ENCODE results near the gene RFX3.

The RFX3 gene

GRCh38 chr9:3514786-3515185 is 11.0 kb downstream of the RFX3 start:
- no peak overlapping the region for H3K27ac ChIP-seq
- TF ChIP-seq, protein P1, sequence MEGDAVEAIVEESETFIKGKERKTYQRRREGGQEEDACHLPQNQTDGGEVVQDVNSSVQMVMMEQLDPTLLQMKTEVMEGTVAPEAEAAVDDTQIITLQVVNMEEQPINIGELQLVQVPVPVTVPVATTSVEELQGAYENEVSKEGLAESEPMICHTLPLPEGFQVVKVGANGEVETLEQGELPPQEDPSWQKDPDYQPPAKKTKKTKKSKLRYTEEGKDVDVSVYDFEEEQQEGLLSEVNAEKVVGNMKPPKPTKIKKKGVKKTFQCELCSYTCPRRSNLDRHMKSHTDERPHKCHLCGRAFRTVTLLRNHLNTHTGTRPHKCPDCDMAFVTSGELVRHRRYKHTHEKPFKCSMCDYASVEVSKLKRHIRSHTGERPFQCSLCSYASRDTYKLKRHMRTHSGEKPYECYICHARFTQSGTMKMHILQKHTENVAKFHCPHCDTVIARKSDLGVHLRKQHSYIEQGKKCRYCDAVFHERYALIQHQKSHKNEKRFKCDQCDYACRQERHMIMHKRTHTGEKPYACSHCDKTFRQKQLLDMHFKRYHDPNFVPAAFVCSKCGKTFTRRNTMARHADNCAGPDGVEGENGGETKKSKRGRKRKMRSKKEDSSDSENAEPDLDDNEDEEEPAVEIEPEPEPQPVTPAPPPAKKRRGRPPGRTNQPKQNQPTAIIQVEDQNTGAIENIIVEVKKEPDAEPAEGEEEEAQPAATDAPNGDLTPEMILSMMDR (conservative IDR thresholded peaks at IDR 0.05; ENCODE audit: low read depth, low read length), result no peak
- H3K9ac ChIP-seq, result no peak overlapping the region
- no peak overlapping the region for H2AFZ ChIP-seq (ENCODE audit: low read depth)
- H3K79me2 ChIP-seq (ENCODE audit: insufficient read depth, low read depth), result peaks cover 4% of the 10 kb centered on the region; the same call in 1 of the 2 replicates
- H3K4me1 ChIP-seq (ENCODE audit: low read depth, poor library complexity, severe bottlenecking), result peaks cover 7% of the 10 kb centered on the region
- H4K20me1 ChIP-seq (ENCODE audit: insufficient read depth), result no peaks in the 10 kb centered on the region
- no peaks in the 10 kb centered on the region for H3K27me3 ChIP-seq (ENCODE audit: insufficient read depth, low read depth)
- no peaks in the 10 kb centered on the region for H3K36me3 ChIP-seq (ENCODE audit: insufficient read depth)
- no peak overlapping the region for H3K4me3 ChIP-seq (IDR thresholded peaks at IDR 0.05; ENCODE audit: insufficient read depth, low read depth, low read length)
- no peak overlapping the region for H3K4me2 ChIP-seq

GRCh38 chr9:3513265-3513818 is 12.5 kb downstream of the RFX3 start:
- Histone ChIP-seq H3K4me3 (IDR thresholded peaks at IDR 0.05; ENCODE audit: insufficient read depth, low read depth, low read length) (no peak overlapping the region), H3K79me2 (ENCODE audit: insufficient read depth, low read depth) (no peaks in the 10 kb centered on the region; the same call in 1 of the 2 replicates), H3K27me3 (ENCODE audit: insufficient read depth, low read depth) (no peaks in the 10 kb centered on the region), H3K36me3 (ENCODE audit: insufficient read depth) (no peaks in the 10 kb centered on the region), H3K9ac (no peak overlapping the region), H4K20me1 (ENCODE audit: insufficient read depth) (no peaks in the 10 kb centered on the region; the same call in 1 of the 2 replicates), H3K4me2 (no peak overlapping the region), H3K27ac (no peak overlapping the region), H3K4me1 (ENCODE audit: low read depth, poor library complexity, severe bottlenecking) (peaks cover 22% of the 10 kb centered on the region), H2AFZ (ENCODE audit: low read depth) (no peak overlapping the region)
- TF ChIP-seq, protein P1 (conservative IDR thresholded peaks at IDR 0.05; ENCODE audit: low read depth, low read length), result no peak

- Histone ChIP-seq H3K9ac (no peak overlapping the region), H3K79me2 (ENCODE audit: insufficient read depth, low read depth) (no peaks in the 10 kb centered on the region), H3K4me1 (ENCODE audit: low read depth, poor library complexity, severe bottlenecking) (peaks cover 28% of the 10 kb centered on the region), H3K36me3 (ENCODE audit: insufficient read depth) (no peaks in the 10 kb centered on the region), H3K4me2 (no peak overlapping the region), H3K27ac (no peak overlapping the region), H2AFZ (ENCODE audit: low read depth) (no peak overlapping the region), H3K27me3 (ENCODE audit: insufficient read depth, low read depth) (no peaks in the 10 kb centered on the region), H3K4me3 (IDR thresholded peaks at IDR 0.05; ENCODE audit: insufficient read depth, low read depth, low read length) (no peak overlapping the region), H4K20me1 (ENCODE audit: insufficient read depth) (no peaks in the 10 kb centered on the region; the same call in 1 of the 2 replicates)
- TF ChIP-seq, protein P1 (conservative IDR thresholded peaks at IDR 0.05; ENCODE audit: low read depth, low read length), result no peak
These were observed 14.2 kb downstream of the RFX3 start for GRCh38 chr9:3511551-3511950.

GRCh38 chr9:3510796-3511195 is 15.0 kb downstream of the RFX3 start:
- no peaks in the 10 kb centered on the region; the same call in 1 of the 2 replicates for H4K20me1 ChIP-seq (ENCODE audit: insufficient read depth)

More at GRCh38 chr9:3510796-3511195, 15.0 kb downstream of the RFX3 start:
- Histone ChIP-seq H3K79me2 (ENCODE audit: insufficient read depth, low read depth) (no peaks in the 10 kb centered on the region), H2AFZ (ENCODE audit: low read depth) (no peak overlapping the region), H3K9ac (no peak overlapping the region), H3K27me3 (ENCODE audit: insufficient read depth, low read depth) (no peaks in the 10 kb centered on the region), H3K4me1 (ENCODE audit: low read depth, poor library complexity, severe bottlenecking) (peaks cover 28% of the 10 kb centered on the region), H3K4me3 (IDR thresholded peaks at IDR 0.05; ENCODE audit: insufficient read depth, low read depth, low read length) (no peak overlapping the region), H3K4me2 (no peak overlapping the region), H3K27ac (no peak overlapping the region), H3K36me3 (ENCODE audit: insufficient read depth) (no peaks in the 10 kb centered on the region)
- TF ChIP-seq, protein P1 (conservative IDR thresholded peaks at IDR 0.05; ENCODE audit: low read depth, low read length), result no peak

Data from KMS-11 (cell line).